Mucosa of gallbladder (tissue), 1 donor: ENCODE data around the gene GRIN2A. TPM values are rescaled to one million over a fixed set of nuclear protein-coding genes. Genes with fewer than 3 reads are reported as not detected.

Source experiments
- DNase-seq: peaks from one replicate; pipeline ENCODE4 v3.0.0-alpha.2; 2020; ENCODE audit warnings: low spot score
- total RNA-seq: library from RNA; stranded (reverse); gene quantifications from one replicate; pipeline ENCODE4 v1.2.1, GENCODE V29; 2021
- donor health status: DM: no; HTN: no; CAD: no.

Gene GRIN2A
- total RNA-seq, 1 donor from 2014 or later = 62.8 TPM

GRCh38 chr16:10031955-10032354, 150.3 kb downstream of the GRIN2A start:
- no peak for DNase-seq

DNA sequence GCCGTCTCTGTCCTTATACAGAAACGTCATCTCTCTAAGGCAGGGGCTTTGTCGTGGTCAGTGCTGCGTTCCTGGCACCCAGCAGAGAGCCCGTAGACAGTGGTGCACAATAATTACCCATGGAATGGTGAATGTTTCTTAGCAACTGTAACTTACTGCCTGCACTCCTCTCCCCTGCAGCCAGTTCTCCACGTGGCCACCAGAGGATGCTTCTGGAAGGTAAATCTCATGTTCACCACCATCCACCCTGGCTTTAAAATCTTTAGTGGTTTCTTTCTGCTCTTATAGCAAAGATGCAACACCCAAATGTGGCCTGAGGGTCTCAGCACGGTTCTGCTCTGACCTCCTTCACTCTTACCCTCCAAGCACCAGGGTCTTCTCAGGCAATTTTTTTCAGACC, 150.8 kb downstream of the GRIN2A start:
- DNase-seq = no peak

GRCh38 chr16:10028644-10029043, 153.6 kb downstream of the GRIN2A start:
- DNase-seq = no peak

- no peak for DNase-seq
Observed at GRCh38 chr16:10027553-10027952, 154.7 kb downstream of the GRIN2A start.

DNA sequence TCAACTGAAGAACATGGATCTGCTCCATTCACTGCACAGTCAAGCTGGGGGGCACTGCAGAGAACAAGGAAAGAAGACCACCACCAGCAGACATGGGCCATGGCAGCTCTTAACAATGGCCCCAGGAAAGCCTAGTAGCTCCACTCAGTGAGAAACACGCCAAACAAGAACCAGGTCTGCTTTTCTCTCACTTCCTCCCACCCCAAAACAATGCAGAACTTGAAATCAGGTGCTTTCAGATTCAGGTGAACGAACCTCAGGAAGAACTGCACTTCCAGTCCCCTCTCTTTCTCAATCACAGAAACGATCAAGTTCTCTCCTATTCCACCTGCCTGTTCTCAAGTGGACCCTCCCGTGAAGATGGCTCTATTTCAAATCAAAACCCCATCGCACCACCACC, 155.6 kb downstream of the GRIN2A start:
- DNase-seq = no peak

- no peak for DNase-seq
Observed at GRCh38 chr16:10022098-10022497, 160.1 kb downstream of the GRIN2A start.

DNA sequence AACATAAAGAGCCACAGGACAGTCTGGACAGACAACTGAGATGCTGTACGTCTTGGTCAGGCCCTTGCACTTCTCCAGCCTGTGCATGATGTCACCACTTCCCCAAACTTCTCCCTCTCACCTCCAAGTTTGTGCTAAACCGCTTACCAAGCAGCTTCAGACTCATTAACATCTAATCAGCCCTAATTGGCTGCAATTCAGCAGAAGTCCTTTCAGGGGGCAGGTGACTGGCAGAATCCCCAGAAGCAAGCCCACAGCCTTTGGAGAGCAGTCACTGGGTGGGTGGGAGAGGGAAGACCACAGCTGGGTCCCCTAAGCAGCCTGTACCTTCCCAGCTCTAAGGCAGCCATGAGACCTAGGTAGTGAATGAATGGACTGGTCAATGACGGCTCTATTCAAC, 161.4 kb downstream of the GRIN2A start:
- no peak for DNase-seq

- DNase-seq = no peak
Observed at GRCh38 chr16:10016752-10017151, 165.5 kb downstream of the GRIN2A start.

GRCh38 chr16:10015397-10015796, 166.8 kb downstream of the GRIN2A start:
- no peak for DNase-seq

- no peak for DNase-seq
Observed at GRCh38 chr16:10013774-10014173, 168.5 kb downstream of the GRIN2A start.

GRCh38 chr16:10013364-10013763, 168.9 kb downstream of the GRIN2A start:
- no peak for DNase-seq

DNA sequence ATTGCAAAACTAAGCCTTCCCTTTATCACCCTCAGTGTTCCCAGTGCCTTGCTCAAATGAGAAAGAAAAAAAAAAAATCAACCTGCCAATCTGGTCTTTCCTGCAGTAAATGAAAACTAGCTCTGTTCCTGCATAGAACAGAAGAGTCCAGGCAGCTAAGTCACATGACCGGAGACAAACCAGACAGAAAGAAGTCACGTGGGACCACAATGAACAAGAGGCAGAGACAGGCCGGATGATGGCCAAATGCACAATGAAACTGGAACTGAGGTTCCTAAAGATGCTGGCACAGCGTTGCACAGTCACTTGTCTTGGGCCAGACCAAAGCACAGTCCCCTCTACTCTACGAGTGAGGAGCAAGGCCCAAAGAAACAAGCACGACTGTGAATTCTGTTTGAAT, 172.5 kb downstream of the GRIN2A start:
- no peak for DNase-seq

DNA sequence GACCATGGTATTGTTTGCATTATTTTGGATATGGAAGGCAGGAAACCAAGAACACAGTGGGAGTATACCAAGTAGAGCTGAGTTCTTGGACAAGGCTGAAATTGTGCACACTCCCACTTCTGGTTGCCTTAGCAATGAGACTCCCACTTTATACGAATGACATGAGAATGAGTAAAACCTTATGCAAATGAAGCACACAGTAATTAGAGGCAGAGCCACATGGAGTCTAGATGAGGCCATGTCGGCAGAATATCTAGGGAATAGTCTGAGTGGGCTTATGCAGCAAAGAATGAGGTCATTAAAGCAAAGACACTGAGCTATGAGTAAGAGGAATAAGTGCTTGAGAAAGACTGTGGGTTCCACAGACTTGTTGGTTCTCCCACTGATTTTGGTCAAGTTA, 178.7 kb downstream of the GRIN2A start:
- DNase-seq = no peak

GRCh38 chr16:10001258-10001775, 180.9 kb downstream of the GRIN2A start:
- no peak for DNase-seq

DNA sequence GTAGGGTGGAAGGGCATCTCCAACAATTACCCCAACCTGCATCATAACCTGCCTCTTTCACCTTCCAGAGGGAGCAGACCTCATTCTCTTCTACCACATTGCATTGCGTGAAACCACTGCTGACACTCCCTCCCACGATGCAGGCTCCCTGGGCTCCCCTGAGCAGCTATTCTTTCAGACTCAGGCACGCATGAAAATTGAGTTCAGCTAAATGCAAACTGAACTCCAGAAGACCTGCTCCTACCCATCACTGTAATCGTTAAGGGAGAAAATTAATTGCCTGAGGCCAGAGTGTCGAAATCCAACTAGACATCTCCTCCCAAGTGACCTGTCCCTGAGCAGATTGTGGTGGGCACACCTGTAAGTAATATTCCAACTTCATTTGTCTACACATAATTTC, 186.0 kb downstream of the GRIN2A start:
- DNase-seq = no peak

- DNase-seq = no peak
Observed at GRCh38 chr16:9992441-9992840, 189.8 kb downstream of the GRIN2A start.

DNA sequence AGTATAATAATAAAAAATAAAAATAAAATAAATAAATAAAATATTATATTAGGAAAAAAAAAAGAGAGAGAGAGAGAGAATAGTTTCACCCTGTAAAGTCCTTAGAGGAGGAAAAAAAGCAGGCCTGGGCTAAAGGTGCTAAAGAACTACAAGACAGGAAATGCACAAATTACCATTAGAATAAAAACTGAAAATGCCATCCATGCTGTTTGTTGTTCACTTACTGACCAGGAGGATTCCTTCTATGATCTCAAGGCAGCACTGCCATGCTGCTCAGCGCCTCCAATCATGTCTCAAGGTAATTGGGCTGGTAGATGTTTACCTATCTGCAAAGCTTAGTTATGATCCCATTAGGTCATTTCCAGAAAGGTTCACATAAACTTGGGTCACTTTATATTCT, 201.2 kb downstream of the GRIN2A start:
- DNase-seq = no peak

GRCh38 chr16:9978160-9978725, 204.0 kb downstream of the GRIN2A start:
- DNase-seq = no peak

- no peak for DNase-seq
Observed at GRCh38 chr16:9977333-9977897, 204.8 kb downstream of the GRIN2A start.

DNA sequence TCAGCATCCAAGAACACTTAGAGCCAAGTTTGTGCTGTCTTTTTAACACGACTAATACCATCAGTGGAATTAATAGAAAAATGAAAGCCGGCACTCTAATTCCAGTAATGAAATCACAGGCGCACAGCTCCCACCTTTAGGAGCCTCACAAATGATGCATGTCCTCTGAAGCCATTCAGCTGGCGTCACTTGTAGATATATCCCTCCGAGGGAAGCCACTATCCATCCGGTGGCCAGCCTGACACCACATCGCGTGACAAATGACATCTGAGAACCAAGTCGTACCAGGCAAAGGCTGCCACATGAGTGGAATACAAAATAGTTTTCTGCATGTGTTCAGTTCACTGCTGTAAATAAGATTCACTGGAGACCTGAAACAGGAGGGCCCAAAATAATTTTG, 205.6 kb downstream of the GRIN2A start:
- no peak for DNase-seq

- no peak for DNase-seq
Observed at GRCh38 chr16:9971907-9972306, 210.3 kb downstream of the GRIN2A start.

DNA sequence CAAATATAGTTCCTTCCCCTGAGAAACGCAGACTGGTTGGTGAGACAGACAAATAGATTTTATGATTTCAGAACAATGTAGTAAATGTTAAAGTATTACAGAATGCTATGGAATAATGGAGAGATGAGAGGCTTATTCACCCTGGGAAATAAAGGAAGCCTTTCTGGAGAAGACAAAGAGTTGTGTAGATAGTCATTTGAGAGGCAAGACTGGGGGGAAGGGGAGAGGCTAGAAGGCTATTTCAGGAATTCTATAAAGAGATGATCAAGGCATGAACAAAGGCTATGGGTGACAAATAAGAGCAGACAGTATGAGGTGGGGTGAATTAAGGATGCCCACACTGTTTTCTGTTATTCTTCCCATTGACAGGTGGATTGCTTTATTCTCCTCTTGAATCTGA, 211.4 kb downstream of the GRIN2A start:
- DNase-seq = no peak

DNA sequence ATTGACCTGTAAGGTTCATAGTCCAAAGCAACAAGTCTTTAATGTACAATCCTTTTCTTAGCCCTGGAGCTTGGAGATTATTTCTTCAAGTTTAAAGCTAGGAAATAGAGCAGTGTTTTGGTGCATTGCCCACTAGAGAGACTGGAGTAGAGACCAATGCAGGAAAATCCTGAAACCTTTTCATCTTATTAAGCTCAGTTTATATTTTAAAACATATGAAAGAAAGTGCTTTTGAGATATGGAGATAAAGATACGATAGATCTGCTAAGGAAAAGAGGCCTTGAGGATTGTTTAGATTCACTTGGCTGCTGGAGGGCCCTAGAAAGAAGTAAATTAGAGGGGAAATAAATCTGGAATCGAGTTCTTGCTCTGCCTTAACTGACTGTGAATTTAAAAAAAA, 212.0 kb downstream of the GRIN2A start:
- no peak for DNase-seq

- DNase-seq = no peak
Observed at GRCh38 chr16:9969580-9969979, 212.6 kb downstream of the GRIN2A start.
